Measurements from ENCODE around the gene SPAG6.
"Not testable (repeated sequence)": the region's sequence is repeated elsewhere in the genome, so short reads cannot be mapped to it uniquely, and the experiment has no call there.

Gene SPAG6

DNA sequence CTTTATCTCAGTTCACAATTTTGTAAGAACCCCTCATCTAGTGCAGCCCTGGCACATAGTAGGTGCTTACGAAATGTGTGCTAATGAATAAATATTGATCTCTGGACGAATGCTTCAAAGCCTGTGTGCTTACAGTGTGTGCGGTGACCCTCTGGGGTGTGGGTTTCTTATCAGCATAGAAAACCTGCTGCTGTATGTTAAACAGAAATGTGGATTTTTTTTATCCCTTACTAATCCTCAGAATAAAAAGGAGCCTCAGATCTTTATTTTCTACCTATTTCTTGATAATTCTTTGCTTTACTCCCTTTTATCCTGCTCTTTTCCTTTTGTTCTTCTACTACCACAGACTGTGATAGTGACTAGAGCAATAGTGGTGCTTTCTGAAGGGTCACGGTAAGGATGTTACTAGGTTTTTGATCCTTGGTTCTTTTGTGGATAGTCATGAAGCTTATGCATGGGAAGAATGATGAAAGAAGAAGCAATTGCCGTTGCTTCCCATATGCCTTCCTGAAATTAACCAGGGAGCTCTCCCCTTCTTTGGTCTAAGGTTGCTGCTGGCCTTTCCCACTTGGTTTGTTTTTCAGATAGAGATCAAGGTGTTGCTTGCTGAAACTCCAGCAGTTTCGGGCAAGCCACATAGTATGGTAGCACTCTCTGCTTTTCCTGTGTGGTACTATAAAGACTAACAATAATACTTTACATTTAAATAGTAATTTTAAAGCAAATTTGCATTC is 44.7 kb downstream of the SPAG6 start:
- H2AFZ ChIP-seq (ENCODE audit: low read length), result no peak overlapping the region
- no peaks in the 10 kb centered on the region for H4K20me1 ChIP-seq (ENCODE audit: insufficient read depth, low read length)
- no peaks in the 10 kb centered on the region for H3K9me3 ChIP-seq (replicated peaks; ENCODE audit: insufficient read depth, low read length)
- H3K9me2 ChIP-seq (replicated peaks; ENCODE audit: insufficient read depth, low read length), result no peaks in the 10 kb centered on the region
- H3K4me1 ChIP-seq (ENCODE audit: low read length), result peaks cover 16% of the 10 kb centered on the region
- H3F3A ChIP-seq (ENCODE audit: insufficient read depth, low read length), result peaks cover 3% of the 10 kb centered on the region; the same call in 1 of the 2 replicates
- H3K27ac ChIP-seq (ENCODE audit: low read length), result no peak overlapping the region
- TF ChIP-seq, protein P1, sequence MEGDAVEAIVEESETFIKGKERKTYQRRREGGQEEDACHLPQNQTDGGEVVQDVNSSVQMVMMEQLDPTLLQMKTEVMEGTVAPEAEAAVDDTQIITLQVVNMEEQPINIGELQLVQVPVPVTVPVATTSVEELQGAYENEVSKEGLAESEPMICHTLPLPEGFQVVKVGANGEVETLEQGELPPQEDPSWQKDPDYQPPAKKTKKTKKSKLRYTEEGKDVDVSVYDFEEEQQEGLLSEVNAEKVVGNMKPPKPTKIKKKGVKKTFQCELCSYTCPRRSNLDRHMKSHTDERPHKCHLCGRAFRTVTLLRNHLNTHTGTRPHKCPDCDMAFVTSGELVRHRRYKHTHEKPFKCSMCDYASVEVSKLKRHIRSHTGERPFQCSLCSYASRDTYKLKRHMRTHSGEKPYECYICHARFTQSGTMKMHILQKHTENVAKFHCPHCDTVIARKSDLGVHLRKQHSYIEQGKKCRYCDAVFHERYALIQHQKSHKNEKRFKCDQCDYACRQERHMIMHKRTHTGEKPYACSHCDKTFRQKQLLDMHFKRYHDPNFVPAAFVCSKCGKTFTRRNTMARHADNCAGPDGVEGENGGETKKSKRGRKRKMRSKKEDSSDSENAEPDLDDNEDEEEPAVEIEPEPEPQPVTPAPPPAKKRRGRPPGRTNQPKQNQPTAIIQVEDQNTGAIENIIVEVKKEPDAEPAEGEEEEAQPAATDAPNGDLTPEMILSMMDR (IDR thresholded peaks at IDR 0.05; ENCODE audit: low read length), result no peak
- no peak for TF ChIP-seq EZH2phosphoT487 (IDR thresholded peaks at IDR 0.05; ENCODE audit: low read length)
- no peak for TF ChIP-seq EZH2 (optimal IDR thresholded peaks at IDR 0.05; ENCODE audit: low read depth, low read length)
- H3K4me2 ChIP-seq (ENCODE audit: low read depth, low read length), result peak overlapping the region; percentile 21; the same call in 1 of the 2 replicates
- no peaks in the 10 kb centered on the region for H3K36me3 ChIP-seq (replicated peaks; ENCODE audit: insufficient read depth, low read length)
- no peaks in the 10 kb centered on the region for H3K27me3 ChIP-seq (replicated peaks; ENCODE audit: insufficient read depth, low read length)
- no peak overlapping the region for H3K4me3 ChIP-seq (ENCODE audit: low read length)
- no peaks in the 10 kb centered on the region for H3K79me2 ChIP-seq (ENCODE audit: low read length)
- no peak overlapping the region for H3K9ac ChIP-seq (ENCODE audit: low read length)
- peak; percentile 27 for DNase-seq

GRCh38 chr10:22391600-22391999 is 46.3 kb downstream of the SPAG6 start:
- DNase-seq, result no peak
- no peak overlapping the region for H3K27ac ChIP-seq (ENCODE audit: low read length)
- H3K79me2 ChIP-seq (ENCODE audit: low read length), result no peaks in the 10 kb centered on the region
- no peaks in the 10 kb centered on the region for H3K27me3 ChIP-seq (replicated peaks; ENCODE audit: insufficient read depth, low read length)
- H3K36me3 ChIP-seq (replicated peaks; ENCODE audit: insufficient read depth, low read length), result no peaks in the 10 kb centered on the region
- peaks cover 3% of the 10 kb centered on the region; the same call in 1 of the 2 replicates for H3F3A ChIP-seq (ENCODE audit: insufficient read depth, low read length)
- H3K9me2 ChIP-seq (replicated peaks; ENCODE audit: insufficient read depth, low read length), result no peaks in the 10 kb centered on the region
- H3K9ac ChIP-seq (ENCODE audit: low read length), result no peak overlapping the region
- H3K9me3 ChIP-seq (replicated peaks; ENCODE audit: insufficient read depth, low read length), result no peaks in the 10 kb centered on the region
- no peak overlapping the region for H2AFZ ChIP-seq (ENCODE audit: low read length)
- H3K4me1 ChIP-seq (ENCODE audit: low read length), result peaks cover 16% of the 10 kb centered on the region
- H4K20me1 ChIP-seq (ENCODE audit: insufficient read depth, low read length), result no peaks in the 10 kb centered on the region
- no peak overlapping the region for H3K4me3 ChIP-seq (ENCODE audit: low read length)
- H3K4me2 ChIP-seq (ENCODE audit: low read depth, low read length), result no peak overlapping the region
- TF ChIP-seq EZH2phosphoT487 (IDR thresholded peaks at IDR 0.05; ENCODE audit: low read length) (no peak), EZH2 (optimal IDR thresholded peaks at IDR 0.05; ENCODE audit: low read depth, low read length) (no peak)
- TF ChIP-seq, protein P1 (IDR thresholded peaks at IDR 0.05; ENCODE audit: low read length), result no peak

DNA sequence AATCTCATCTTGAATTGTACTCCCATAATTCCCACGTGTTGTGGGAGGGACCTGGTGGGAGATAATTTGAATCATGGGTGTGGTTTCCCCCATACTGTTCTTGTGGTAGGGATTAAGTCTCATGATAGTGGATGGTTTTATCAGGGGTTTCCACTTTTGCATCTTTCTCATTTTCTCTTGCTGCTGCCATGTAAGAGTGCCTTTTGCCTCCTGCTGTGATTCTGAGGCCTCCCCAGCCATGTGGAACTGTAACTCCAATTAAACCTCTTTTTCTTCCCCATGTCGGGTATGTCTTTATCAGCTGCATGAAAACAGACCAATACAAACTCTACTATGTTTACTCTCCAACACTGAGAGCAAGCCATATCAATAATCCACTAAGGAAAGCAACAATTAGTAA is 50.9 kb downstream of the SPAG6 start:
- not testable (repeated sequence) for H3K9me2 ChIP-seq (replicated peaks; ENCODE audit: insufficient read depth, low read length); H3K79me2 ChIP-seq (ENCODE audit: low read length); H3K9ac ChIP-seq (ENCODE audit: low read length); H3F3A ChIP-seq (ENCODE audit: insufficient read depth, low read length); H3K27ac ChIP-seq (ENCODE audit: low read length); H3K27me3 ChIP-seq (replicated peaks; ENCODE audit: insufficient read depth, low read length); H2AFZ ChIP-seq (ENCODE audit: low read length); H4K20me1 ChIP-seq (ENCODE audit: insufficient read depth, low read length); H3K4me2 ChIP-seq (ENCODE audit: low read depth, low read length); H3K9me3 ChIP-seq (replicated peaks; ENCODE audit: insufficient read depth, low read length); H3K4me3 ChIP-seq (ENCODE audit: low read length); DNase-seq; H3K36me3 ChIP-seq (replicated peaks; ENCODE audit: insufficient read depth, low read length); H3K4me1 ChIP-seq (ENCODE audit: low read length)

DNA sequence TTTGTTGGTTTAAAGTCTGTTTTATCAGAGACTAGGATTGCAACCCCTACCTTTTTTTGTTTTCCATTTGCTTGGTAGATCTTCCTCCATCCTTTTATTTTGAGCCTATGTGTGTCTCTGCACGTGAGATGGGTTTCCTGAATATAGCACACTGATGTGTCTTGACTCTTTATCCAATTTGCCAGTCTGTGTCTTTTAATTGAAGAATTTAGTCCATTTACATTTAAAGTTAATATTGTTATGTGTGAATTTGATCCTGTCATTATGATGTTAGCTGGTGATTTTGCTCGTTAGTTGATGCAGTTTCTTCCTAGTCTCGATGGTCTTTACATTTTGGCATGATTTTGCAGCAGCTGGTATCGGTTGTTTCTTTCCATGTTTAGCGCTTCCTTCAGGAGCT is 61.6 kb downstream of the SPAG6 start:
- H3K4me1 ChIP-seq (ENCODE audit: low read length); H3K4me3 ChIP-seq (ENCODE audit: low read length); H3K9ac ChIP-seq (ENCODE audit: low read length); H2AFZ ChIP-seq (ENCODE audit: low read length); H3K4me2 ChIP-seq (ENCODE audit: low read depth, low read length); H3K27ac ChIP-seq (ENCODE audit: low read length); H3K79me2 ChIP-seq (ENCODE audit: low read length); H3K9me3 ChIP-seq (replicated peaks; ENCODE audit: insufficient read depth, low read length); H3F3A ChIP-seq (ENCODE audit: insufficient read depth, low read length); H4K20me1 ChIP-seq (ENCODE audit: insufficient read depth, low read length); H3K27me3 ChIP-seq (replicated peaks; ENCODE audit: insufficient read depth, low read length); H3K36me3 ChIP-seq (replicated peaks; ENCODE audit: insufficient read depth, low read length); DNase-seq; H3K9me2 ChIP-seq (replicated peaks; ENCODE audit: insufficient read depth, low read length): not testable (repeated sequence)
